WTC11 (cell line): ENCODE measurements around the gene SLC27A5. TPM values are rescaled to one million over a fixed set of nuclear protein-coding genes. Genes with fewer than 3 reads are reported as not detected.
A peak's percentile ranks its signal among the peaks of the same experiment; 100 is the strongest.

ENCODE experiments used
- CREB1 ChIP-seq: sonication (generic); formaldehyde crosslinking; IDR thresholded peaks from 2 replicates; pipeline ENCODE4 v1.8.0; 2023; ENCODE audit warnings: mild to moderate bottlenecking, missing genetic modification reagents
- ESRRA ChIP-seq: sonication (generic); formaldehyde crosslinking; IDR thresholded peaks from 2 replicates; pipeline ENCODE4 v1.8.1; 2022; ENCODE audit warnings: mild to moderate bottlenecking, missing genetic modification reagents, borderline replicate concordance
- FOXP1 ChIP-seq: sonication (generic); formaldehyde crosslinking; IDR thresholded peaks from 2 replicates; pipeline ENCODE4 v1.8.0; 2022; ENCODE audit warnings: missing genetic modification reagents, mild to moderate bottlenecking, moderate library complexity, borderline replicate concordance
- GTF2I ChIP-seq: fragments of 250-450 bp; sonication (Bioruptor Pico); conservative IDR thresholded peaks from 2 replicates; pipeline ENCODE4 v1.4.0; 2021; ENCODE audit warnings: mild to moderate bottlenecking
- PRRX2 ChIP-seq: fragments of 250-450 bp; sonication (Bioruptor Pico); IDR thresholded peaks from 2 replicates; pipeline ENCODE4 v1.8.0; 2021; ENCODE audit warnings: mild to moderate bottlenecking
- SOX15 ChIP-seq: fragments of 250-450 bp; sonication (Bioruptor Pico); IDR thresholded peaks from 2 replicates; pipeline ENCODE4 v1.9.0; 2021; ENCODE audit warnings: mild to moderate bottlenecking
- SP1 ChIP-seq: sonication (generic); formaldehyde crosslinking; conservative IDR thresholded peaks from 2 replicates; pipeline ENCODE4 v1.8.1; 2022; ENCODE audit warnings: missing genetic modification reagents
- TEAD1 ChIP-seq: sonication (generic); formaldehyde crosslinking; IDR thresholded peaks from 2 replicates; pipeline ENCODE4 v1.8.0; 2022; ENCODE audit warnings: mild to moderate bottlenecking, missing genetic modification reagents
- ZNF396 ChIP-seq: fragments of 250-450 bp; sonication (Bioruptor Pico); IDR thresholded peaks from 2 replicates; pipeline ENCODE4 v1.8.0; 2021; ENCODE audit warnings: mild to moderate bottlenecking, moderate library complexity, borderline replicate concordance
- total RNA-seq: library from RNA; stranded (reverse); gene quantifications from 3 replicates; pipeline ENCODE4 v1.2.3, GENCODE V29; 2021
- TF ChIP-seq, protein P1 (sequence below): sonication (generic); formaldehyde crosslinking; IDR thresholded peaks from 2 replicates; pipeline ENCODE4 v1.8.0; 2022; ENCODE audit warnings: missing genetic modification reagents
- TF ChIP-seq, protein P2 (sequence below): sonication (generic); formaldehyde crosslinking; IDR thresholded peaks from 2 replicates; pipeline ENCODE4 v1.8.1; 2023; ENCODE audit warnings: mild to moderate bottlenecking, missing genetic modification reagents, moderate library complexity
- TF ChIP-seq, protein P3 (sequence below): fragments of 250-450 bp; sonication (Bioruptor Pico); conservative IDR thresholded peaks from 2 replicates; pipeline ENCODE4 v1.9.0; 2021; ENCODE audit warnings: mild to moderate bottlenecking
- TF ChIP-seq, protein P4 (sequence below): fragments of 250-450 bp; sonication (Bioruptor Pico); IDR thresholded peaks from 2 replicates; pipeline ENCODE4 v1.9.0; 2021; ENCODE audit warnings: mild to moderate bottlenecking, borderline replicate concordance
- TF ChIP-seq, protein P5 (sequence below): fragments of 250-450 bp; sonication (Bioruptor Pico); IDR thresholded peaks from 2 replicates; pipeline ENCODE4 v1.9.0; 2021; ENCODE audit warnings: moderate library complexity, mild to moderate bottlenecking, inconsistent platforms, borderline replicate concordance
- TF ChIP-seq, protein P6 (sequence below): sonication (generic); formaldehyde crosslinking; IDR thresholded peaks from 2 replicates; pipeline ENCODE4 v1.8.0; 2022; ENCODE audit warnings: mild to moderate bottlenecking, missing genetic modification reagents
- TF ChIP-seq, protein P7 (sequence below): sonication (generic); formaldehyde crosslinking; IDR thresholded peaks from 2 replicates; pipeline ENCODE4 v1.8.0; 2023; ENCODE audit warnings: missing genetic modification reagents, mild to moderate bottlenecking, borderline replicate concordance
- TF ChIP-seq, protein P8 (sequence below): sonication (generic); formaldehyde crosslinking; conservative IDR thresholded peaks from 2 replicates; pipeline ENCODE4 v1.8.1; 2023; ENCODE audit warnings: mild to moderate bottlenecking, low read depth, missing genetic modification reagents, moderate library complexity

Gene SLC27A5
- total RNA-seq, 1 experiment from 2014 or later: 21.9 TPM

DNA sequence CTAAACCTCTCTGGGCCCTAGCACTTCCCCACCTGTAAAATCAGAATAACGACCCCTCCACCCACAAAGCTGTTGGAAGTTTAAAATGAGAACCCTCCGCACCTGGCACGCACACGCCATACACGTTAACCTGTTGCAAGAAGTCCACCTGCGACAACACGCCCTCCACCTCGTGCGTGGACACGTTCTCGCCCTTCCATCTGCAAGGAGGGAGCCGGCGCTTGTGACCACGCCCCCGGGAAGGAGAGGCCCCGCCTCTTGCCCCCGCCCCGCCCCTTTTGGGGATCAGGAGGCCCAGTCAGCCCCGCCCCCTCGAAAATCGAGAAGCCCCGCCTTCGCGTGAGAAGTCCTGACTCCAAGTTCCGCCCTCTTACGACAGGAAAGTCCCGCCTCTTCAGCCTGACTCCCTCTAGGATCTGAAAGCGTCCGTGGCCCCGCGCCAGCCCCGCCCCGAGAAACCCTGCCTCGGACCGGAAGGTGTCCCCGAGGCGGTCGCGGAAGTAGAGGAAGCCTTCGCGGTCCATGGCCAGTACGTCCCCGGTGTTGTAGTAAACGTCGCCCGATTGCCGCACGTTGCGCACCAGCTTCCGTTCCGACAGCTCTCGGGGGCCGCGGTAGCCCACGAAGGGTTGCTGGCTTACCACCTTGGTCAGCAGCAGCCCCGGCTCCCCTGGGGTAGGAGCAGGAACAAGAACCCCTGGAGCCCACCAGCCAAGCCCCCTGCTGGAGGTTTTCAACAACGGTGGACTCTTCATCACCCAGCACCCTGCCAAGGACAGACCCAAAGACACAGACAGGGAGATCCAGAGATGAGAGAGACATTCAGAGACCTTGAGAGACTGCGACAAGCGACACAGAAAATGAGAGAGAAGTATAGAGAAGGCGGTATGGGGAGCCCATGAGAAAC lies 12.5 kb downstream of the SLC27A5 start (continued):
- TF ChIP-seq, protein P1, sequence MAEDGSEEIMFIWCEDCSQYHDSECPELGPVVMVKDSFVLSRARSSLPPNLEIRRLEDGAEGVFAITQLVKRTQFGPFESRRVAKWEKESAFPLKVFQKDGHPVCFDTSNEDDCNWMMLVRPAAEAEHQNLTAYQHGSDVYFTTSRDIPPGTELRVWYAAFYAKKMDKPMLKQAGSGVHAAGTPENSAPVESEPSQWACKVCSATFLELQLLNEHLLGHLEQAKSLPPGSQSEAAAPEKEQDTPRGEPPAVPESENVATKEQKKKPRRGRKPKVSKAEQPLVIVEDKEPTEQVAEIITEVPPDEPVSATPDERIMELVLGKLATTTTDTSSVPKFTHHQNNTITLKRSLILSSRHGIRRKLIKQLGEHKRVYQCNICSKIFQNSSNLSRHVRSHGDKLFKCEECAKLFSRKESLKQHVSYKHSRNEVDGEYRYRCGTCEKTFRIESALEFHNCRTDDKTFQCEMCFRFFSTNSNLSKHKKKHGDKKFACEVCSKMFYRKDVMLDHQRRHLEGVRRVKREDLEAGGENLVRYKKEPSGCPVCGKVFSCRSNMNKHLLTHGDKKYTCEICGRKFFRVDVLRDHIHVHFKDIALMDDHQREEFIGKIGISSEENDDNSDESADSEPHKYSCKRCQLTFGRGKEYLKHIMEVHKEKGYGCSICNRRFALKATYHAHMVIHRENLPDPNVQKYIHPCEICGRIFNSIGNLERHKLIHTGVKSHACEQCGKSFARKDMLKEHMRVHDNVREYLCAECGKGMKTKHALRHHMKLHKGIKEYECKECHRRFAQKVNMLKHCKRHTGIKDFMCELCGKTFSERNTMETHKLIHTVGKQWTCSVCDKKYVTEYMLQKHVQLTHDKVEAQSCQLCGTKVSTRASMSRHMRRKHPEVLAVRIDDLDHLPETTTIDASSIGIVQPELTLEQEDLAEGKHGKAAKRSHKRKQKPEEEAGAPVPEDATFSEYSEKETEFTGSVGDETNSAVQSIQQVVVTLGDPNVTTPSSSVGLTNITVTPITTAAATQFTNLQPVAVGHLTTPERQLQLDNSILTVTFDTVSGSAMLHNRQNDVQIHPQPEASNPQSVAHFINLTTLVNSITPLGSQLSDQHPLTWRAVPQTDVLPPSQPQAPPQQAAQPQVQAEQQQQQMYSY: no peak
- TF ChIP-seq ESRRA (CRISPR knock-in tag) (peak; percentile 35; the same call in 1 of the 2 replicates), FOXP1 (CRISPR knock-in tag) (peak; percentile 58; the same call in 1 of the 2 replicates), GTF2I (no peak), ZNF396 (CRISPR knock-in tag) (no peak), CREB1 (CRISPR knock-in tag) (no peak), TEAD1 (CRISPR knock-in tag) (no peak), SOX15 (CRISPR knock-in tag) (no peak), PRRX2 (no peak), SP1 (CRISPR knock-in tag) (peak; percentile 82)
- TF ChIP-seq, protein P2, sequence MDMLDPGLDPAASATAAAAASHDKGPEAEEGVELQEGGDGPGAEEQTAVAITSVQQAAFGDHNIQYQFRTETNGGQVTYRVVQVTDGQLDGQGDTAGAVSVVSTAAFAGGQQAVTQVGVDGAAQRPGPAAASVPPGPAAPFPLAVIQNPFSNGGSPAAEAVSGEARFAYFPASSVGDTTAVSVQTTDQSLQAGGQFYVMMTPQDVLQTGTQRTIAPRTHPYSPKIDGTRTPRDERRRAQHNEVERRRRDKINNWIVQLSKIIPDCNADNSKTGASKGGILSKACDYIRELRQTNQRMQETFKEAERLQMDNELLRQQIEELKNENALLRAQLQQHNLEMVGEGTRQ (CRISPR knock-in tag): no peak; the same call in 1 of the 2 replicates
- TF ChIP-seq, protein P3, sequence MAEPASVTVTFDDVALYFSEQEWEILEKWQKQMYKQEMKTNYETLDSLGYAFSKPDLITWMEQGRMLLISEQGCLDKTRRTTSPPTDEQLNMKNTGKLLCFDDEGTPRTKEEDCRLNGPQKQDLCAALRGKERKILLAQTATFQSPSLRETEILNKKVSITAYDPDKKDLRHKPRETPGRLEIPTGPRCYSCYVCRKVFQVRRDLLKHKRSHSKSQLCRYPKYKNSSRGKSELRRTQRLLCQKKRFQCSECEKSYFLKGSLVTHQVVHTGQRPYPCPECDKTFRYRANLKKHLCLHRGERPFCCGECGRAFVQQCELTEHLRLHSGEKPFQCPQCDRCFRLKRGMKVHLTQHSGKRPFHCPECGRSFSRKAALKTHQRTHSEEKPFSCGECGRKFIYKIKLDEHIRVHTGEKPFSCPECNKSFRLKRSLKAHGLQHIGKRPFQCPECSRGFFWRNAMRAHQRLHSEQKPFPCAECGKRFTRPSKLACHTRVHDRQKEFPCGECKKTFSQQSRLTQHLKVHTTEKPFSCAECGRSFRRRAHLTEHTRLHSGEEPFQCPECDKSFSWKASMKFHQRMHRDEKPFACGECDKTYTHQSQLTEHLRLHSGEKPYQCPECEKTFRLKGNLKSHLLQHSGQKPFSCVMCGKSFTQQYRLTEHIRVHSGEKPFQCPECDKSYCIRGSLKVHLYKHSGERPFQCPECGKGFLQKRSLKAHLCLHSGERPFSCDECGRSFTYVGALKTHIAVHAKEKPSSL: no peak
- TF ChIP-seq, protein P4, sequence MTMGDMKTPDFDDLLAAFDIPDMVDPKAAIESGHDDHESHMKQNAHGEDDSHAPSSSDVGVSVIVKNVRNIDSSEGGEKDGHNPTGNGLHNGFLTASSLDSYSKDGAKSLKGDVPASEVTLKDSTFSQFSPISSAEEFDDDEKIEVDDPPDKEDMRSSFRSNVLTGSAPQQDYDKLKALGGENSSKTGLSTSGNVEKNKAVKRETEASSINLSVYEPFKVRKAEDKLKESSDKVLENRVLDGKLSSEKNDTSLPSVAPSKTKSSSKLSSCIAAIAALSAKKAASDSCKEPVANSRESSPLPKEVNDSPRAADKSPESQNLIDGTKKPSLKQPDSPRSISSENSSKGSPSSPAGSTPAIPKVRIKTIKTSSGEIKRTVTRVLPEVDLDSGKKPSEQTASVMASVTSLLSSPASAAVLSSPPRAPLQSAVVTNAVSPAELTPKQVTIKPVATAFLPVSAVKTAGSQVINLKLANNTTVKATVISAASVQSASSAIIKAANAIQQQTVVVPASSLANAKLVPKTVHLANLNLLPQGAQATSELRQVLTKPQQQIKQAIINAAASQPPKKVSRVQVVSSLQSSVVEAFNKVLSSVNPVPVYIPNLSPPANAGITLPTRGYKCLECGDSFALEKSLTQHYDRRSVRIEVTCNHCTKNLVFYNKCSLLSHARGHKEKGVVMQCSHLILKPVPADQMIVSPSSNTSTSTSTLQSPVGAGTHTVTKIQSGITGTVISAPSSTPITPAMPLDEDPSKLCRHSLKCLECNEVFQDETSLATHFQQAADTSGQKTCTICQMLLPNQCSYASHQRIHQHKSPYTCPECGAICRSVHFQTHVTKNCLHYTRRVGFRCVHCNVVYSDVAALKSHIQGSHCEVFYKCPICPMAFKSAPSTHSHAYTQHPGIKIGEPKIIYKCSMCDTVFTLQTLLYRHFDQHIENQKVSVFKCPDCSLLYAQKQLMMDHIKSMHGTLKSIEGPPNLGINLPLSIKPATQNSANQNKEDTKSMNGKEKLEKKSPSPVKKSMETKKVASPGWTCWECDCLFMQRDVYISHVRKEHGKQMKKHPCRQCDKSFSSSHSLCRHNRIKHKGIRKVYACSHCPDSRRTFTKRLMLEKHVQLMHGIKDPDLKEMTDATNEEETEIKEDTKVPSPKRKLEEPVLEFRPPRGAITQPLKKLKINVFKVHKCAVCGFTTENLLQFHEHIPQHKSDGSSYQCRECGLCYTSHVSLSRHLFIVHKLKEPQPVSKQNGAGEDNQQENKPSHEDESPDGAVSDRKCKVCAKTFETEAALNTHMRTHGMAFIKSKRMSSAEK (CRISPR knock-in tag): no peak
- TF ChIP-seq, protein P5, sequence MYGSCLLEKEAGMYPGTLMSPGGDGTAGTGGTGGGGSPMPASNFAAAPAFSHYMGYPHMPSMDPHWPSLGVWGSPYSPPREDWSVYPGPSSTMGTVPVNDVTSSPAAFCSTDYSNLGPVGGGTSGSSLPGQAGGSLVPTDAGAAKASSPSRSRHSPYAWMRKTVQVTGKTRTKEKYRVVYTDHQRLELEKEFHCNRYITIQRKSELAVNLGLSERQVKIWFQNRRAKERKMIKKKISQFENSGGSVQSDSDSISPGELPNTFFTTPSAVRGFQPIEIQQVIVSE (CRISPR knock-in tag): no peak
- TF ChIP-seq, protein P6, sequence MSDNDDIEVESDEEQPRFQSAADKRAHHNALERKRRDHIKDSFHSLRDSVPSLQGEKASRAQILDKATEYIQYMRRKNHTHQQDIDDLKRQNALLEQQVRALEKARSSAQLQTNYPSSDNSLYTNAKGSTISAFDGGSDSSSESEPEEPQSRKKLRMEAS (CRISPR knock-in tag): peak; percentile 68
- TF ChIP-seq, protein P7, sequence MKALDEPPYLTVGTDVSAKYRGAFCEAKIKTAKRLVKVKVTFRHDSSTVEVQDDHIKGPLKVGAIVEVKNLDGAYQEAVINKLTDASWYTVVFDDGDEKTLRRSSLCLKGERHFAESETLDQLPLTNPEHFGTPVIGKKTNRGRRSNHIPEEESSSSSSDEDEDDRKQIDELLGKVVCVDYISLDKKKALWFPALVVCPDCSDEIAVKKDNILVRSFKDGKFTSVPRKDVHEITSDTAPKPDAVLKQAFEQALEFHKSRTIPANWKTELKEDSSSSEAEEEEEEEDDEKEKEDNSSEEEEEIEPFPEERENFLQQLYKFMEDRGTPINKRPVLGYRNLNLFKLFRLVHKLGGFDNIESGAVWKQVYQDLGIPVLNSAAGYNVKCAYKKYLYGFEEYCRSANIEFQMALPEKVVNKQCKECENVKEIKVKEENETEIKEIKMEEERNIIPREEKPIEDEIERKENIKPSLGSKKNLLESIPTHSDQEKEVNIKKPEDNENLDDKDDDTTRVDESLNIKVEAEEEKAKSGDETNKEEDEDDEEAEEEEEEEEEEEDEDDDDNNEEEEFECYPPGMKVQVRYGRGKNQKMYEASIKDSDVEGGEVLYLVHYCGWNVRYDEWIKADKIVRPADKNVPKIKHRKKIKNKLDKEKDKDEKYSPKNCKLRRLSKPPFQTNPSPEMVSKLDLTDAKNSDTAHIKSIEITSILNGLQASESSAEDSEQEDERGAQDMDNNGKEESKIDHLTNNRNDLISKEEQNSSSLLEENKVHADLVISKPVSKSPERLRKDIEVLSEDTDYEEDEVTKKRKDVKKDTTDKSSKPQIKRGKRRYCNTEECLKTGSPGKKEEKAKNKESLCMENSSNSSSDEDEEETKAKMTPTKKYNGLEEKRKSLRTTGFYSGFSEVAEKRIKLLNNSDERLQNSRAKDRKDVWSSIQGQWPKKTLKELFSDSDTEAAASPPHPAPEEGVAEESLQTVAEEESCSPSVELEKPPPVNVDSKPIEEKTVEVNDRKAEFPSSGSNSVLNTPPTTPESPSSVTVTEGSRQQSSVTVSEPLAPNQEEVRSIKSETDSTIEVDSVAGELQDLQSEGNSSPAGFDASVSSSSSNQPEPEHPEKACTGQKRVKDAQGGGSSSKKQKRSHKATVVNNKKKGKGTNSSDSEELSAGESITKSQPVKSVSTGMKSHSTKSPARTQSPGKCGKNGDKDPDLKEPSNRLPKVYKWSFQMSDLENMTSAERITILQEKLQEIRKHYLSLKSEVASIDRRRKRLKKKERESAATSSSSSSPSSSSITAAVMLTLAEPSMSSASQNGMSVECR (CRISPR knock-in tag): peak; percentile 71; the same call in 1 of the 2 replicates
- TF ChIP-seq, protein P8, sequence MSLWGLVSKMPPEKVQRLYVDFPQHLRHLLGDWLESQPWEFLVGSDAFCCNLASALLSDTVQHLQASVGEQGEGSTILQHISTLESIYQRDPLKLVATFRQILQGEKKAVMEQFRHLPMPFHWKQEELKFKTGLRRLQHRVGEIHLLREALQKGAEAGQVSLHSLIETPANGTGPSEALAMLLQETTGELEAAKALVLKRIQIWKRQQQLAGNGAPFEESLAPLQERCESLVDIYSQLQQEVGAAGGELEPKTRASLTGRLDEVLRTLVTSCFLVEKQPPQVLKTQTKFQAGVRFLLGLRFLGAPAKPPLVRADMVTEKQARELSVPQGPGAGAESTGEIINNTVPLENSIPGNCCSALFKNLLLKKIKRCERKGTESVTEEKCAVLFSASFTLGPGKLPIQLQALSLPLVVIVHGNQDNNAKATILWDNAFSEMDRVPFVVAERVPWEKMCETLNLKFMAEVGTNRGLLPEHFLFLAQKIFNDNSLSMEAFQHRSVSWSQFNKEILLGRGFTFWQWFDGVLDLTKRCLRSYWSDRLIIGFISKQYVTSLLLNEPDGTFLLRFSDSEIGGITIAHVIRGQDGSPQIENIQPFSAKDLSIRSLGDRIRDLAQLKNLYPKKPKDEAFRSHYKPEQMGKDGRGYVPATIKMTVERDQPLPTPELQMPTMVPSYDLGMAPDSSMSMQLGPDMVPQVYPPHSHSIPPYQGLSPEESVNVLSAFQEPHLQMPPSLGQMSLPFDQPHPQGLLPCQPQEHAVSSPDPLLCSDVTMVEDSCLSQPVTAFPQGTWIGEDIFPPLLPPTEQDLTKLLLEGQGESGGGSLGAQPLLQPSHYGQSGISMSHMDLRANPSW (CRISPR knock-in tag): no peak
